Gastroesophageal sphincter (tissue), 4 donors: ENCODE measurements around the gene LRRC47. TPM values are rescaled to one million over a fixed set of nuclear protein-coding genes. Genes with fewer than 3 reads are reported as not detected.

ENCODE experiments used
- ATAC-seq: fragments of 150-250 bp; one replicate; pipeline ENCODE4 v1.9.1; 2016; ENCODE audit warnings: mild to moderate bottlenecking, moderate library complexity
- H3K27ac ChIP-seq, 4 donors: fragments of 200-600 bp; sonication (generic) in 3 of 4; 1 replicate in 3 of 4; 2 replicates in 1 of 4; pipeline ENCODE4 v1.5.1; 2016 to 2019
- H3K27me3 ChIP-seq: fragments of 200-600 bp; sonication (generic); one replicate; pipeline ENCODE4 v1.5.1; 2019
- H3K36me3 ChIP-seq, 2 donors: fragments of 200-600 bp; sonication (generic); one replicate each; pipeline ENCODE4 v1.5.1; 2019; ENCODE audit warnings: control low read depth in 1 of 2
- H3K4me1 ChIP-seq, 3 donors: fragments of 200-600 bp; sonication (generic); 1 replicate in 2 of 3; 2 replicates in 1 of 3; pipeline ENCODE4 v1.5.1; 2016 to 2019; ENCODE audit warnings: control low read depth in 2 of 3
- H3K4me3 ChIP-seq, 2 donors: fragments of 200-600 bp; sonication (generic); one replicate each; pipeline ENCODE4 v1.5.1; 2019; ENCODE audit warnings: mild to moderate bottlenecking in 1 of 2, moderate library complexity in 1 of 2
- H3K9me3 ChIP-seq, 3 donors: fragments of 200-600 bp; sonication (generic); one replicate each; pipeline ENCODE4 v1.5.1; 2017 to 2019; ENCODE audit warnings: control low read depth in 2 of 3
- EP300 ChIP-seq: sonication (generic); formaldehyde crosslinking; IDR thresholded peaks from one replicate; pipeline ENCODE4 v1.6.1; 2017; ENCODE audit warnings: antibody characterized with exemption, mild to moderate bottlenecking
- POLR2A ChIP-seq, 2 donors: fragments of 450-650 bp; IDR thresholded peaks; one replicate each; pipeline ENCODE4 v1.6.1; 2017; ENCODE audit warnings: antibody characterized with exemption in 2 of 2, mild to moderate bottlenecking in 2 of 2, moderate library complexity in 1 of 2
- POLR2AphosphoS5 ChIP-seq: sonication (generic); formaldehyde crosslinking; IDR thresholded peaks from one replicate; pipeline ENCODE4 v1.6.1; 2017; ENCODE audit warnings: antibody characterized with exemption
- WGBS, 2 donors: methylation state at CpG; one replicate each; pipeline ENCODE4 v1.1.5; 2018; ENCODE audit warnings: low coverage in 1 of 2; 5-methylcytosine and 5-hydroxymethylcytosine counted together
- total RNA-seq, 4 donors: library from RNA; depleted of rRNA; stranded (reverse); fragments of >200 nt; gene quantifications; one replicate each; pipeline ENCODE4 v1.1.0, GENCODE V29; 2016
- TF ChIP-seq, protein P1 (sequence below), 4 experiments: fragments of 200-600 bp in 2 of 4; fragments of 450-650 bp in 2 of 4; sonication (generic) in 1 of 4; IDR thresholded peaks; one replicate each; pipeline ENCODE4 v1.5.1; 2017 to 2019; ENCODE audit warnings: antibody characterized with exemption in 4 of 4, mild to moderate bottlenecking in 2 of 4, moderate library complexity in 2 of 4

LRRC47 gene
- total RNA-seq, 4 donors from 2014 or later, result 36.5 to 47.9 (median 46.5) TPM

DNA sequence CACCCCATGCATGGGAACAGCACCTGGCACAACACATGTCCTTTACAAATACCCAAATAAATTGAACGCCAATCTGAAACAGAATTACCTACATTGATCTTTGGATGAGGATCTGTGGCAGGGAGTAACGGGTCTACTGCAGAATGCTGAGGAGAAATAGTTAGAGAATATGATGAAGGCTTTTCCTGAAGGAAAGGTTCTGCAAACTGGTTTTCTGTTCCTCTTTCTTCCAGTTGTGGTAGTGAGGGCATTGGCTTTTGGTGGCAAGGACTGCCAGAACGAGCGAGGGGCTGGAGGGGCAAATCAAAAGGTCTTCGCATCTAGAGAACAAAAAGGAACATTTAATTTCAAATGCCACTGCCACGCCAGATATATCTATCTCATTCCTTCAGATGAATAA is 40.9 kb upstream of the LRRC47 start:
- TF ChIP-seq, protein P1, sequence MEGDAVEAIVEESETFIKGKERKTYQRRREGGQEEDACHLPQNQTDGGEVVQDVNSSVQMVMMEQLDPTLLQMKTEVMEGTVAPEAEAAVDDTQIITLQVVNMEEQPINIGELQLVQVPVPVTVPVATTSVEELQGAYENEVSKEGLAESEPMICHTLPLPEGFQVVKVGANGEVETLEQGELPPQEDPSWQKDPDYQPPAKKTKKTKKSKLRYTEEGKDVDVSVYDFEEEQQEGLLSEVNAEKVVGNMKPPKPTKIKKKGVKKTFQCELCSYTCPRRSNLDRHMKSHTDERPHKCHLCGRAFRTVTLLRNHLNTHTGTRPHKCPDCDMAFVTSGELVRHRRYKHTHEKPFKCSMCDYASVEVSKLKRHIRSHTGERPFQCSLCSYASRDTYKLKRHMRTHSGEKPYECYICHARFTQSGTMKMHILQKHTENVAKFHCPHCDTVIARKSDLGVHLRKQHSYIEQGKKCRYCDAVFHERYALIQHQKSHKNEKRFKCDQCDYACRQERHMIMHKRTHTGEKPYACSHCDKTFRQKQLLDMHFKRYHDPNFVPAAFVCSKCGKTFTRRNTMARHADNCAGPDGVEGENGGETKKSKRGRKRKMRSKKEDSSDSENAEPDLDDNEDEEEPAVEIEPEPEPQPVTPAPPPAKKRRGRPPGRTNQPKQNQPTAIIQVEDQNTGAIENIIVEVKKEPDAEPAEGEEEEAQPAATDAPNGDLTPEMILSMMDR (IDR thresholded peaks at IDR 0.05), result no peak
- no peak for TF ChIP-seq EP300
- no peak overlapping the region for H3K4me3 ChIP-seq
- H3K9me3 ChIP-seq, result peaks cover 0 to 10% (median 0%) of the 10 kb centered on the region in 3 donors
- peaks cover 2 to 98% of the 10 kb centered on the region in 2 donors for H3K36me3 ChIP-seq
- H3K27ac ChIP-seq, result no peak overlapping the region
- ATAC-seq, result no peak
- no peaks in the 10 kb centered on the region for H3K4me1 ChIP-seq
- no peaks in the 10 kb centered on the region for H3K27me3 ChIP-seq
- 94 to 100% methylated on average over 3 to 6 of the region's 6 CpGs for WGBS, 2 donors

DNA sequence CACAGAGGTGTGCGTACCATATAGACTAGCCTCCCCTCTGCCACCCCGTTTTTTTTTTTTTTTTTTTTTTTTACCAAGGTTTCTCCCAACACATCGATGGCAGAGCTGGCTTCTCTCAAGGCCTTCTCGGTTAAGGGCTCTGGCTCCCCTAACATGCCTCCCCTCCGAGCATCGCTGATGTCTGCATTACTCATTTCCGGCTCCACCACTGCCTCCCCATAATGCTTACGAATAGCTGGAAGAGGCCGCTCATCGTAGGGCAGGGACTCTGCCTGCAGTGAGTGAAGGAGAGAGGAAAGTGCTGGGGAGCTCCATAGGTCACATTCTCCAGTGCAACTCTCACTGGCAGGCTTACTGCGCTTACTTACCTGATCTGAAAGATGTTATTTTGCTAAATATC is 40.1 kb upstream of the LRRC47 start:
- H3K36me3 ChIP-seq, result peaks cover 2 to 99% of the 10 kb centered on the region in 2 donors
- no peaks in the 10 kb centered on the region for H3K27me3 ChIP-seq
- no peak for ATAC-seq
- H3K9me3 ChIP-seq, result peaks cover 0 to 10% (median 0%) of the 10 kb centered on the region in 3 donors
- no peaks in the 10 kb centered on the region for H3K4me1 ChIP-seq
- WGBS, 2 donors, result 92 to 95% methylated on average over 10 to 11 of the region's 11 CpGs
- no peak overlapping the region for H3K4me3 ChIP-seq
- TF ChIP-seq EP300 (no peak), POLR2AphosphoS5 (no peak), POLR2A (IDR thresholded peaks at IDR 0.05) (no peak)
- TF ChIP-seq, protein P1 (IDR thresholded peaks at IDR 0.05), result no peak
- H3K27ac ChIP-seq, result no peak overlapping the region

- no peaks in the 10 kb centered on the region for H3K27me3 ChIP-seq
- H3K36me3 ChIP-seq, result peaks cover 2 to 99% of the 10 kb centered on the region in 2 donors
- TF ChIP-seq, protein P1 (IDR thresholded peaks at IDR 0.05), result no peak
- TF ChIP-seq POLR2AphosphoS5, result no peak
- no peak for TF ChIP-seq EP300
- TF ChIP-seq POLR2A (IDR thresholded peaks at IDR 0.05), result no peak
- no peaks in the 10 kb centered on the region for H3K4me1 ChIP-seq
- H3K27ac ChIP-seq, result no peak overlapping the region
- no peak for ATAC-seq
- peaks cover 0 to 10% (median 0%) of the 10 kb centered on the region in 3 donors for H3K9me3 ChIP-seq
- no peak overlapping the region for H3K4me3 ChIP-seq
- 90 to 92% methylated on average over 7 of the region's 10 CpGs for WGBS, 2 donors
Observed at GRCh38 chr1:3834701-3835100, 38.4 kb upstream of the LRRC47 start.

DNA sequence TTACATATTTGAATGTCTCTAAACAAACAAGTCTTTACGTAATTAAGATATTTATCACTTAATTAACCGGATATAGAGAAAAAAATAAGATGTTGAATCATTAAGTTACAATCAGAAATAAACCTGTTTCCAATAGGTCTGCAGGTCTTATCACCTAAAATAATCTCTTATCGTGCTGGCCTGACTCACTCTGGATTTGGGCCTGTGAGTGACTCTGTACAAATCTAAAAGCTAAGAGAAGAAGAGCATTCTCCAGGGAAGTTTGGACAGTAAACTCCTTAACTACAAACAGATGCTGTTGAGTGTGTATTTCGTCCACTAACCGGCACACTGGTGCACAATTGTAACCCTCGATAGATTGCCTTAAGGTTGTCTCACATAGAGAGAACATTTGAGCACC is 35.4 kb upstream of the LRRC47 start:
- H3K9me3 ChIP-seq, result no peaks in the 10 kb centered on the region
- H3K4me1 ChIP-seq, result no peaks in the 10 kb centered on the region
- WGBS, 2 donors, result 66 to 73% methylated on average over 6 of the region's 6 CpGs
- H3K27me3 ChIP-seq, result no peaks in the 10 kb centered on the region
- no peak for TF ChIP-seq POLR2AphosphoS5
- TF ChIP-seq, protein P1 (IDR thresholded peaks at IDR 0.05), result no peak
- TF ChIP-seq POLR2A (IDR thresholded peaks at IDR 0.05), result no peak
- no peak for TF ChIP-seq EP300
- H3K27ac ChIP-seq, result no peak overlapping the region
- H3K4me3 ChIP-seq, result no peak overlapping the region
- peaks cover 2 to 99% of the 10 kb centered on the region in 2 donors for H3K36me3 ChIP-seq
- ATAC-seq, result no peak

- Histone ChIP-seq H3K27ac (no peak overlapping the region), H3K27me3 (no peaks in the 10 kb centered on the region), H3K36me3 (peaks cover 2 to 99% of the 10 kb centered on the region in 2 donors), H3K4me3 (no peak overlapping the region), H3K9me3 (no peaks in the 10 kb centered on the region), H3K4me1 (no peaks in the 10 kb centered on the region)
- ATAC-seq, result no peak
- 91 to 94% methylated on average over 5 to 8 of the region's 8 CpGs for WGBS, 2 donors
- TF ChIP-seq POLR2AphosphoS5 (no peak), POLR2A (IDR thresholded peaks at IDR 0.05) (no peak), EP300 (no peak)
- TF ChIP-seq, protein P1 (IDR thresholded peaks at IDR 0.05), result no peak
Observed at GRCh38 chr1:3828391-3828790, 32.1 kb upstream of the LRRC47 start.
